Trophoblast cell (in vitro differentiated cells and primary cell): Measurements from ENCODE around the gene GALNT9.

Experiments used
- DNase-seq, 2 donors: peaks; one replicate each; pipeline ENCODE4 v3.0.0-alpha.2; 2016
- H2AFZ ChIP-seq: 2 replicates; pipeline ENCODE4 v1.6.1; 2013; ENCODE audit warnings: low read length, moderate library complexity, mild to moderate bottlenecking; ENCODE audit not compliant: insufficient read depth, poor library complexity
- H2AK5ac ChIP-seq: 2 replicates; pipeline ENCODE4 v1.6.1; 2013; ENCODE audit warnings: mild to moderate bottlenecking, low read length
- H2BK120ac ChIP-seq: 2 replicates; pipeline ENCODE4 v1.6.1; 2013; ENCODE audit warnings: low read length, mild to moderate bottlenecking, moderate library complexity; ENCODE audit not compliant: insufficient read depth, poor library complexity
- H2BK12ac ChIP-seq: 2 replicates; pipeline ENCODE4 v1.6.1; 2013; ENCODE audit warnings: mild to moderate bottlenecking, low read length, moderate library complexity
- H2BK5ac ChIP-seq: 2 replicates; pipeline ENCODE4 v1.6.1; 2013; ENCODE audit warnings: low read length, low read depth, moderate library complexity, mild to moderate bottlenecking; ENCODE audit not compliant: poor library complexity
- H3K14ac ChIP-seq: 2 replicates; pipeline ENCODE4 v1.6.1; 2013; ENCODE audit warnings: mild to moderate bottlenecking, low read length
- H3K18ac ChIP-seq: 2 replicates; pipeline ENCODE4 v1.6.1; 2013; ENCODE audit warnings: mild to moderate bottlenecking, low read length
- H3K23ac ChIP-seq: 2 replicates; pipeline ENCODE4 v1.6.1; 2013; ENCODE audit warnings: low read length
- H3K27ac ChIP-seq: 2 replicates; pipeline ENCODE4 v1.5.1; 2013; ENCODE audit warnings: low read depth, mild to moderate bottlenecking, inconsistent platforms, low read length, moderate library complexity
- H3K27me3 ChIP-seq: 2 replicates; pipeline ENCODE4 v1.6.1; 2013; ENCODE audit warnings: inconsistent platforms, mild to moderate bottlenecking, low read length, moderate library complexity; ENCODE audit not compliant: insufficient read depth
- H3K36me3 ChIP-seq, 2 experiments: 1 replicate in 1 of 2; 2 replicates in 1 of 2; pipeline ENCODE4 v1.6.1; 2013; ENCODE audit warnings: low read length in 2 of 2, mild to moderate bottlenecking in 2 of 2, moderate library complexity in 1 of 2; ENCODE audit not compliant: insufficient read depth in 2 of 2, control insufficient read depth in 1 of 2
- H3K4ac ChIP-seq: 2 replicates; pipeline ENCODE4 v1.6.1; 2013; ENCODE audit warnings: low read depth, mild to moderate bottlenecking, low read length, moderate library complexity
- H3K4me1 ChIP-seq, 2 experiments: 1 replicate in 1 of 2; 2 replicates in 1 of 2; pipeline ENCODE4 v1.6.1; 2013; ENCODE audit warnings: low read length in 2 of 2, mild to moderate bottlenecking in 2 of 2, moderate library complexity in 1 of 2; ENCODE audit not compliant: insufficient read depth in 2 of 2, control insufficient read depth in 1 of 2
- H3K4me2 ChIP-seq: 2 replicates; pipeline ENCODE4 v1.6.1; 2013; ENCODE audit warnings: inconsistent platforms, mild to moderate bottlenecking, low read length, moderate library complexity
- H3K4me3 ChIP-seq: 2 replicates; pipeline ENCODE4 v1.5.1; 2013; ENCODE audit warnings: mild to moderate bottlenecking, low read depth, low read length, inconsistent platforms
- H3K79me1 ChIP-seq: one replicate; pipeline ENCODE4 v1.6.1; 2013; ENCODE audit warnings: low read length
- H3K79me2 ChIP-seq: 2 replicates; pipeline ENCODE4 v1.6.1; 2013; ENCODE audit warnings: low read length, mild to moderate bottlenecking; ENCODE audit not compliant: control insufficient read depth, insufficient read depth, poor library complexity
- H3K9ac ChIP-seq: 2 replicates; pipeline ENCODE4 v1.6.1; 2013; ENCODE audit warnings: mild to moderate bottlenecking, low read length
- H3K9me3 ChIP-seq: 2 replicates; pipeline ENCODE4 v1.6.1; 2013; ENCODE audit warnings: low read depth, mild to moderate bottlenecking, control low read depth, inconsistent platforms, low read length; ENCODE audit not compliant: insufficient read depth
- H4K12ac ChIP-seq: 2 replicates; pipeline ENCODE4 v1.6.1; 2013; ENCODE audit warnings: low read depth, mild to moderate bottlenecking, low read length, moderate library complexity
- H4K8ac ChIP-seq: 2 replicates; pipeline ENCODE4 v1.6.1; 2013; ENCODE audit warnings: low read depth, mild to moderate bottlenecking, low read length, moderate library complexity
- H4K91ac ChIP-seq: one replicate; pipeline ENCODE4 v1.6.1; 2013; ENCODE audit warnings: low read depth, mild to moderate bottlenecking, low read length, moderate library complexity
- WGBS: extraction: QIAGEN DNeasy Blood & Tissue Kit; methylation state at CpG from one replicate; pipeline ENCODE4 v1.1.7; 2013; ENCODE audit warnings: missing lambda C conversion rate; ENCODE audit not compliant: insufficient read length, insufficient coverage; ENCODE audit errors: extremely low coverage; 5-methylcytosine and 5-hydroxymethylcytosine counted together

Gene GALNT9

DNA sequence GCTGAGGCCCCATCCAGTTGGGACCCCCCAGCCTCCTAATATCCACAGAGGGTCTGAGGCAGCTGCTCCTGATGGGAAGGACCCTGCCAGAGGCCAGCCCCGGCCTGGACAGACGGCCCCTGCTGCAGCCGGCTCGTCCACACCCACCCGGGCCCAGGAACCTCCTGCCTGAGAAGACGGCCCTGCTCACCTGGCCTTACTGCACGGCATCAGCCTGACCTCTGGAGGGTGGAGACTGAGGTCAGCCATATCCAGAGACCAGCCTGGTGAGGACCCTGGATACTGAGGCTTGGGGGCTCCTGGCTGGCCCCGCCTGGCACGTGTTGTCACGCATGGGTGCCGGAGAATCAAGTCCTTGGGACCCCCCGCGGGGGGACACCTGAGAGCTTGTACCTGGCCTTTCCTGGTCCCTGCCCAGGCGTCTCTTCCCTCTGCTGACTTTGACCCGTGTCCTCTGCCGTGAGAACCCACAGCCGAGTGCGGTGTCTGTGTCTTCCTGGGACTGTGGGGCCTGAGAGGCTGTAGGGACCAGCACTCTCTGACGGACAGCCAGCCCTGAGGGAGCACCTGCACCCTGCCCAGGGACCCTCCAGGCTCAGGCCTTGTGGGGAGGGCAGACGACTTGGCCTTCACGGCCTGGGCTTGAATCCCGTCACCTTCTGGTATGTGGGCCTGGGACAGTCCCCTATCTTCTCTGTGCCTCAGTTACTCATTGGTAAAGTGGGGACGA lies 127.8 kb downstream of the GALNT9 start:
- H3K79me2 ChIP-seq: no peaks in the 10 kb centered on the region
- H2BK12ac ChIP-seq: no peak overlapping the region
- no CpG with 5 or more reads among the region's 23 CpGs for WGBS
- no peak overlapping the region for H2AFZ ChIP-seq
- no peak overlapping the region for H3K14ac ChIP-seq
- H2AK5ac ChIP-seq: no peak overlapping the region
- H3K18ac ChIP-seq: no peak overlapping the region
- DNase-seq: no peak
- H2BK120ac ChIP-seq: no peak overlapping the region
- H4K12ac ChIP-seq: no peak overlapping the region
- no peak overlapping the region for H2BK5ac ChIP-seq
- H3K4me1 ChIP-seq: no peaks in the 10 kb centered on the region
- no peak overlapping the region for H3K27ac ChIP-seq
- no peak overlapping the region for H4K8ac ChIP-seq
- no peaks in the 10 kb centered on the region for H3K36me3 ChIP-seq
- H3K4me3 ChIP-seq: no peak overlapping the region
- H4K91ac ChIP-seq: no peak overlapping the region
- H3K4ac ChIP-seq: no peak overlapping the region
- H3K9me3 ChIP-seq: peaks cover 5% of the 10 kb centered on the region
- no peaks in the 10 kb centered on the region for H3K79me1 ChIP-seq
- H3K23ac ChIP-seq: no peak overlapping the region
- no peaks in the 10 kb centered on the region for H3K27me3 ChIP-seq
- no peak overlapping the region for H3K9ac ChIP-seq
- no peak overlapping the region for H3K4me2 ChIP-seq

DNA sequence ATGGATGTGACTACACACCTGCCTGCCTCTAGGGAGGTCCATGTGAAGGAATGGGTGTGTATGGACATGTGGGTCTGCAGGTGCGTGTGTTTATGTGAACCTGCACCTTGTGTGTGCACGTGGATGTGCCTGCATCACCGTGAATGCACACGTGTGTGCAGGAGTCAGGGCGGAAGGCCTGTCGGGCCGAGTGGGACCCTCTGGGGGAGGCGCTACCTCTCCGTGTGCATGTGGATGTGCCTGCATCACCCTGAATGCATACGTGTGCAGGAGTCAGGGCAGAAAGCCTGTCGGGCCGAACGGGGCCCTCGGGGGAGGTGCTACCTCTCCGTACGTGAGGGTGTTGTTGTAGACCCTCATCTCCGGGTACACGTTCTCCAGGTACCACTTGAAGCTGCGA lies 128.6 kb downstream of the GALNT9 start:
- Histone ChIP-seq H3K36me3 (no peaks in the 10 kb centered on the region), H3K4ac (no peak overlapping the region), H3K4me1 (no peaks in the 10 kb centered on the region), H3K9ac (no peak overlapping the region), H3K27me3 (no peaks in the 10 kb centered on the region), H3K79me2 (no peaks in the 10 kb centered on the region), H2BK12ac (no peak overlapping the region), H3K4me3 (peak overlapping the region; percentile 23), H3K18ac (no peak overlapping the region), H2AK5ac (no peak overlapping the region), H4K12ac (no peak overlapping the region), H2BK120ac (no peak overlapping the region), H3K79me1 (no peaks in the 10 kb centered on the region), H3K23ac (no peak overlapping the region), H3K9me3 (peaks cover 6% of the 10 kb centered on the region), H4K91ac (no peak overlapping the region), H2AFZ (no peak overlapping the region), H3K14ac (no peak overlapping the region), H3K27ac (no peak overlapping the region), H2BK5ac (no peak overlapping the region), H4K8ac (no peak overlapping the region), H3K4me2 (no peak overlapping the region)
- no peak for DNase-seq
- WGBS: no CpG with 5 or more reads among the region's 19 CpGs

DNA sequence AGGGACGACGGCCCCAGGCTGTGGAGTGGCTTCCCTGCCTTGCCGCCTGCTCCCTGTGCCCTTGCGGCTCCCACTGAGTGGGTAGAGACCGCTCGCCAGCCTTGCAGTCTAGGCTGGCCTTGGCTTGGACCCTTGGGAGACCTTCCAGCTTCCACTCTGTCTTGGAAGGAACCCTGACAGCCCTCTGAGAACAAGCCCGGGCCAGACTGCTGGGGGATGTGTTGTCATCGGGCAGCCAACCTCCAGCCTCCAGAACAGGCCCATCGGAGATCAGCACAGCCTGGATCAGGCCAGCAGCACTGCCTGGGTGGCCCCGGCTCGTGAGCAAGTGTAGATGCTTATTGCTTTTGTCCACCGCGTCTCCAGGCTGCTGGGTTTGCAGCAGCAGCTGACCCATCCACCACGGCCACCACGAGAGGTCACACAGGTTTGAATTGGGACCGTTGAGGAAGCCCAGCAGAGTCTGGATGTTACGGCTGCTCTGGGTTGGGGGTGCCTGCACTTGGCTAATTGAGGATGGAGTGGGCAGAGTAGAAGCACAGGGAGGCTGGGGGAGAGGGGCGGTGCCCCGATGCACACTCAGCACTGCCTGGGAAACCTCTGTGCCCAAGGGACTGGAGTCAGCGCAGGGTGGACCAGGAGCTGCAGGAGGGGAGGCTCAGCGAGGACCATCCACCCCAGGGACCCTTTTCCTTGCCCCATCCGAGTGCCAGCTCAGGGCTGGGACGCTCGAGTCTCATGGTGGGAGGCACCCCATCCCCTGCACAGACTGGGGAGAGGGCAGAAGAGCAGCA lies 129.7 kb downstream of the GALNT9 start:
- H3K79me2 ChIP-seq: no peaks in the 10 kb centered on the region
- H3K23ac ChIP-seq: no peak overlapping the region
- H3K79me1 ChIP-seq: no peaks in the 10 kb centered on the region
- no peak overlapping the region for H2AK5ac ChIP-seq
- H2BK5ac ChIP-seq: no peak overlapping the region
- no peak overlapping the region for H2BK12ac ChIP-seq
- no peak for DNase-seq
- no peak overlapping the region for H4K8ac ChIP-seq
- no peaks in the 10 kb centered on the region for H3K36me3 ChIP-seq
- H2AFZ ChIP-seq: no peak overlapping the region
- H4K91ac ChIP-seq: no peak overlapping the region
- H3K4me3 ChIP-seq: no peak overlapping the region
- H4K12ac ChIP-seq: no peak overlapping the region
- H3K4ac ChIP-seq: no peak overlapping the region
- WGBS: no CpG with 5 or more reads among the region's 24 CpGs
- H3K9me3 ChIP-seq: peaks cover 6% of the 10 kb centered on the region
- no peak overlapping the region for H3K14ac ChIP-seq
- H3K4me1 ChIP-seq: no peaks in the 10 kb centered on the region
- H3K4me2 ChIP-seq: no peak overlapping the region
- H3K27me3 ChIP-seq: no peaks in the 10 kb centered on the region
- no peak overlapping the region for H3K9ac ChIP-seq
- H3K18ac ChIP-seq: no peak overlapping the region
- H2BK120ac ChIP-seq: no peak overlapping the region
- H3K27ac ChIP-seq: no peak overlapping the region

- Histone ChIP-seq H2BK120ac (no peak overlapping the region), H2BK12ac (no peak overlapping the region), H3K4ac (no peak overlapping the region), H4K91ac (no peak overlapping the region), H4K8ac (no peak overlapping the region), H3K4me1 (no peaks in the 10 kb centered on the region), H2BK5ac (no peak overlapping the region), H3K18ac (no peak overlapping the region), H3K9me3 (peaks cover 9% of the 10 kb centered on the region), H3K79me1 (no peaks in the 10 kb centered on the region), H4K12ac (no peak overlapping the region), H3K23ac (no peak overlapping the region), H3K27me3 (no peaks in the 10 kb centered on the region), H3K4me3 (no peak overlapping the region), H3K27ac (no peak overlapping the region), H2AK5ac (no peak overlapping the region), H3K14ac (no peak overlapping the region), H3K9ac (no peak overlapping the region), H3K79me2 (no peaks in the 10 kb centered on the region), H3K4me2 (no peak overlapping the region), H2AFZ (no peak overlapping the region), H3K36me3 (no peaks in the 10 kb centered on the region)
- no CpG with 5 or more reads among the region's 18 CpGs for WGBS
- DNase-seq: no peak
Observed at GRCh38 chr12:132199101-132199500, 130.3 kb downstream of the GALNT9 start.
